HCT116 (cell line): ENCODE measurements around the gene SSTR5. TPM values are rescaled to one million over a fixed set of nuclear protein-coding genes. Genes with fewer than 3 reads are reported as not detected.

Source experiments
- ATAC-seq: fragments of 200-7000 bp; cut with Tn5 transposase; 2 replicates; pipeline ENCODE4 v1.9.1; 2020; ENCODE audit warnings: mild to moderate bottlenecking, moderate library complexity
- BruUV-seq: library from RNA; stranded (reverse); fragments of 400-500 nt; replicated peaks from 2 replicates; lab custom pipeline; 2021; lab: Mats Ljungman, UMichigan
- CTCF ChIA-PET: fragments of 300-600 bp; sonication (Branson Sonifier 250); formaldehyde crosslinking; loops from one replicate; lab custom pipeline; 2021; ENCODE audit warnings: antibody characterized with exemption; lab: Charles Lee
- POLR2A ChIA-PET: fragments of 300-600, 350-600 bp; sonication (Branson Sonifier 250); formaldehyde crosslinking; loops from one replicate; lab custom pipeline; 2021; ENCODE audit warnings: antibody characterized with exemption; lab: Charles Lee
- RAD21 ChIA-PET, 2 experiments: fragments of 300-600 bp; sonication (Branson Sonifier 250); formaldehyde crosslinking; loops; one replicate each; lab custom pipeline; 2023; ENCODE audit warnings: low total read pairs in 2 of 2; ENCODE audit not compliant: uncharacterized antibody in 2 of 2, unreplicated experiment in 2 of 2, low non-redundant PET in 1 of 2; lab: Charles Lee
- DNase-seq: peaks from one replicate; pipeline ENCODE4 v3.0.0-alpha.2; 2010; ENCODE audit warnings: low read depth, low spot score
- H2AFZ ChIP-seq: fragments of 200-600 bp; shearing (Covaris generic), sonication (generic); 2 replicates; pipeline ENCODE4 v1.6.1; 2017; ENCODE audit warnings: low read depth, mixed run types, mixed read lengths, antibody characterized with exemption, low read length; ENCODE audit not compliant: poor library complexity, severe bottlenecking
- H3K27ac ChIP-seq: 2 replicates; pipeline ENCODE4 v1.5.1; 2012; ENCODE audit warnings: low read depth, low read length
- H3K27me3 ChIP-seq: fragments of 200-600 bp; sonication (generic); 2 replicates; pipeline ENCODE4 v1.6.1; 2016; ENCODE audit warnings: mixed run types, low read length, mixed read lengths; ENCODE audit not compliant: insufficient read depth
- H3K36me3 ChIP-seq, 2 experiments: fragments of 200-500 bp in 1 of 2; fragments of 200-600 bp in 1 of 2; sonication (Bioruptor generic) in 1 of 2; sonication (generic) in 1 of 2; 2 replicates each; pipeline versions ENCODE4 v1.5.1 to v1.6.1; 2014 to 2016; ENCODE audit warnings: low read length in 2 of 2, inconsistent platforms in 1 of 2, mixed read lengths in 1 of 2, mixed run types in 1 of 2; ENCODE audit not compliant: insufficient read depth in 2 of 2, control insufficient read depth in 1 of 2
- H3K4me1 ChIP-seq, 2 experiments: fragments of 200-600 bp in 1 of 2; sonication (generic) in 1 of 2; 2 replicates each; pipeline versions ENCODE4 v1.5.1 to v1.6.1; 2012 to 2017; ENCODE audit warnings: low read length in 2 of 2, inconsistent platforms in 1 of 2, mild to moderate bottlenecking in 1 of 2, mixed read lengths in 1 of 2, mixed run types in 1 of 2, moderate library complexity in 1 of 2; ENCODE audit not compliant: insufficient read depth in 2 of 2, control insufficient read depth in 1 of 2
- H3K4me2 ChIP-seq: fragments of 200-600 bp; sonication (generic); 2 replicates; pipeline ENCODE4 v1.6.1; 2017; ENCODE audit warnings: mixed run types, low read length, mixed read lengths
- H3K4me3 ChIP-seq, 2 experiments: fragments of 200-600 bp in 1 of 2; sonication (generic) in 1 of 2; replicated peaks in 1 of 2; 2 replicates each; pipeline ENCODE4 v1.5.1; 2011 to 2016; ENCODE audit warnings: low read length in 2 of 2, control low read depth in 1 of 2, low read depth in 1 of 2, mild to moderate bottlenecking in 1 of 2, mixed read lengths in 1 of 2, mixed run types in 1 of 2
- H3K79me2 ChIP-seq: fragments of 200-600 bp; sonication (generic); 2 replicates; pipeline ENCODE4 v1.6.1; 2017; ENCODE audit warnings: mild to moderate bottlenecking, mixed run types, low read length, moderate library complexity, mixed read lengths; ENCODE audit not compliant: insufficient read depth
- H3K9ac ChIP-seq: fragments of 200-600 bp; sonication (generic); 2 replicates; pipeline ENCODE4 v1.6.1; 2016; ENCODE audit warnings: low read length, mixed read lengths
- H3K9me2 ChIP-seq: fragments of 200-600 bp; sonication (generic), shearing (Covaris generic); 2 replicates; pipeline ENCODE4 v1.6.1; 2017; ENCODE audit warnings: mixed run types, mild to moderate bottlenecking, moderate library complexity; ENCODE audit not compliant: insufficient read depth
- H3K9me3 ChIP-seq, 2 experiments: fragments of 200-500 bp in 1 of 2; fragments of 200-600 bp in 1 of 2; sonication (Bioruptor generic) in 1 of 2; sonication (generic) in 1 of 2; 2 replicates each; pipeline ENCODE4 v1.6.1; 2014 to 2017; ENCODE audit warnings: low read length in 2 of 2, mixed read lengths in 2 of 2, inconsistent platforms in 1 of 2, low read depth in 1 of 2, mild to moderate bottlenecking in 1 of 2, mixed run types in 1 of 2, moderate library complexity in 1 of 2; ENCODE audit not compliant: control insufficient read depth in 1 of 2, insufficient read depth in 1 of 2
- H4K20me1 ChIP-seq: fragments of 200-600 bp; sonication (generic), shearing (Covaris generic); 2 replicates; pipeline ENCODE4 v1.6.1; 2017; ENCODE audit warnings: mixed run types, mild to moderate bottlenecking, moderate library complexity; ENCODE audit not compliant: insufficient read depth
- CBX3 ChIP-seq: IDR thresholded peaks from 2 replicates; pipeline ENCODE4 v1.6.1; 2012; ENCODE audit warnings: low read depth
- CEBPB ChIP-seq: IDR thresholded peaks from 2 replicates; pipeline ENCODE4 v1.6.1; 2012; ENCODE audit warnings: low read depth
- ELF1 ChIP-seq: IDR thresholded peaks from 2 replicates; pipeline ENCODE4 v1.6.1; 2012; ENCODE audit warnings: low read depth, borderline replicate concordance
- EZH2phosphoT487 ChIP-seq: fragments of 200-600 bp; IDR thresholded peaks from 2 replicates; pipeline ENCODE4 v1.6.1; 2018; ENCODE audit warnings: antibody characterized with exemption, borderline replicate concordance
- FOSL1 ChIP-seq: IDR thresholded peaks from 2 replicates; pipeline ENCODE4 v1.6.1; 2012; ENCODE audit warnings: low read depth
- JUND ChIP-seq: IDR thresholded peaks from 2 replicates; pipeline ENCODE4 v1.6.1; 2012
- MAX ChIP-seq: IDR thresholded peaks from 2 replicates; pipeline ENCODE4 v1.6.1; 2012
- POLR2A ChIP-seq: IDR thresholded peaks from 2 replicates; pipeline ENCODE4 v1.7.0; 2011; ENCODE audit warnings: borderline replicate concordance; ENCODE audit not compliant: insufficient read depth, insufficient read length; ENCODE audit errors: extremely low read depth
- RAD21 ChIP-seq: IDR thresholded peaks from 2 replicates; pipeline ENCODE4 v1.6.1; 2012; ENCODE audit warnings: low read depth, mild to moderate bottlenecking
- REST ChIP-seq: IDR thresholded peaks from 2 replicates; pipeline ENCODE4 v1.6.1; 2012; ENCODE audit warnings: low read depth
- SP1 ChIP-seq: IDR thresholded peaks from 2 replicates; pipeline ENCODE4 v1.6.1; 2012; ENCODE audit warnings: low read depth
- TCF7L2 ChIP-seq: IDR thresholded peaks from 2 replicates; pipeline ENCODE4 v1.7.0; 2011; ENCODE audit warnings: borderline replicate concordance, inconsistent platforms; ENCODE audit not compliant: insufficient read depth, insufficient read length; ENCODE audit errors: extremely low read depth
- ZFX ChIP-seq: fragments of 450-650 bp; IDR thresholded peaks from 2 replicates; pipeline ENCODE4 v1.6.1; 2017
- ZNF274 ChIP-seq: fragments of 200-500 bp; sonication (Bioruptor generic); IDR thresholded peaks from 2 replicates; pipeline ENCODE4 v1.6.1; 2014; ENCODE audit warnings: mild to moderate bottlenecking, low read depth, low read length, inconsistent platforms
- intact Hi-C: fragments of 100-400 bp; cut with micrococcal nuclease; formaldehyde crosslinking; loops from 2 replicates; pipeline ENCODE4 v1.10.0; 2022
- total RNA-seq: library from RNA; stranded (reverse); gene quantifications from one replicate; pipeline ENCODE4 v1.2.1, GENCODE V29; 2021; ENCODE audit not compliant: unreplicated experiment
- TF ChIP-seq, protein P1 (sequence below): IDR thresholded peaks from 2 replicates; pipeline ENCODE4 v1.6.1; 2011; ENCODE audit warnings: mild to moderate bottlenecking, low read length, moderate library complexity; ENCODE audit not compliant: insufficient replicate concordance; ENCODE audit errors: extremely low read depth
- TF ChIP-seq, protein P2 (sequence below): IDR thresholded peaks from 2 replicates; pipeline ENCODE4 v1.6.1; 2012

The SSTR5 gene
- total RNA-seq, 1 experiment from 2014 or later: 7.2 TPM

- Histone ChIP-seq H3K27me3 (no peaks in the 10 kb centered on the region), H2AFZ (no peak overlapping the region)
Observed at GRCh38 chr16:1063728-1064127, 8.8 kb upstream of the SSTR5 start.

More at GRCh38 chr16:1063728-1064127, 8.8 kb upstream of the SSTR5 start:
- Histone ChIP-seq H3K9me2 (no peaks in the 10 kb centered on the region), H3K4me3 (no peak overlapping the region), H3K9me3 (no peaks in the 10 kb centered on the region), H3K4me1 (peaks cover 0 to 4% of the 10 kb centered on the region in 2 experiments; a peak in 1 of 4 replicates), H3K27ac (no peak overlapping the region), H3K36me3 (no peaks in the 10 kb centered on the region), H3K79me2 (no peaks in the 10 kb centered on the region), H3K9ac (no peak overlapping the region), H3K4me2 (peak overlapping the region; percentile 41), H4K20me1 (no peaks in the 10 kb centered on the region)
- ATAC-seq: no peak
- POLR2A ChIA-PET: no interaction called here
- intact Hi-C loops: no loop called here
- DNase-seq: no peak
- CTCF ChIA-PET: interaction anchor here (1.4 kb wide), 1 partner anchor 39 kb away, joined by 4 read pairs; no protein-coding TSS in a partner anchor
- no TSS peak for BruUV-seq
- TF ChIP-seq ZNF274 (no peak), CEBPB (no peak), EZH2phosphoT487 (no peak), FOSL1 (no peak), CBX3 (no peak), ZFX (no peak), POLR2A (no peak), MAX (no peak), RAD21 (no peak), TCF7L2 (no peak), ELF1 (no peak), SP1 (no peak), REST (no peak), JUND (no peak)
- TF ChIP-seq, protein P1, sequence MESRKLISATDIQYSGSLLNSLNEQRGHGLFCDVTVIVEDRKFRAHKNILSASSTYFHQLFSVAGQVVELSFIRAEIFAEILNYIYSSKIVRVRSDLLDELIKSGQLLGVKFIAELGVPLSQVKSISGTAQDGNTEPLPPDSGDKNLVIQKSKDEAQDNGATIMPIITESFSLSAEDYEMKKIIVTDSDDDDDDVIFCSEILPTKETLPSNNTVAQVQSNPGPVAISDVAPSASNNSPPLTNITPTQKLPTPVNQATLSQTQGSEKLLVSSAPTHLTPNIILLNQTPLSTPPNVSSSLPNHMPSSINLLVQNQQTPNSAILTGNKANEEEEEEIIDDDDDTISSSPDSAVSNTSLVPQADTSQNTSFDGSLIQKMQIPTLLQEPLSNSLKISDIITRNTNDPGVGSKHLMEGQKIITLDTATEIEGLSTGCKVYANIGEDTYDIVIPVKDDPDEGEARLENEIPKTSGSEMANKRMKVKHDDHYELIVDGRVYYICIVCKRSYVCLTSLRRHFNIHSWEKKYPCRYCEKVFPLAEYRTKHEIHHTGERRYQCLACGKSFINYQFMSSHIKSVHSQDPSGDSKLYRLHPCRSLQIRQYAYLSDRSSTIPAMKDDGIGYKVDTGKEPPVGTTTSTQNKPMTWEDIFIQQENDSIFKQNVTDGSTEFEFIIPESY: no peak
- TF ChIP-seq, protein P2, sequence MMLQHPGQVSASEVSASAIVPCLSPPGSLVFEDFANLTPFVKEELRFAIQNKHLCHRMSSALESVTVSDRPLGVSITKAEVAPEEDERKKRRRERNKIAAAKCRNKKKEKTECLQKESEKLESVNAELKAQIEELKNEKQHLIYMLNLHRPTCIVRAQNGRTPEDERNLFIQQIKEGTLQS: no peak
- RAD21 ChIA-PET: no interaction called here
